Measurements from ENCODE around the gene ADK. TPM values are rescaled to one million over a fixed set of nuclear protein-coding genes. Genes with fewer than 3 reads are reported as not detected.

The ADK gene
- total RNA-seq, 1 experiment from 2014 or later, result 26.8 TPM

GRCh38 chr10:74234569-74234968 is 83.5 kb downstream of the ADK start:
- H3K14ac ChIP-seq (ENCODE audit: insufficient read depth, low read length), result no peak overlapping the region
- no peaks in the 10 kb centered on the region for H3K9me3 ChIP-seq (ENCODE audit: control insufficient read depth, low read depth, low read length)
- H3K4ac ChIP-seq (ENCODE audit: low read depth, low read length), result no peak overlapping the region
- Mint-ChIP-seq H3K27ac (no peak overlapping the region), H3K4me3 (no peak overlapping the region), H3K27me3 (ENCODE audit: low read depth) (no peaks in the 10 kb centered on the region), H3K9me3 (no peaks in the 10 kb centered on the region), H3K4me1 (peaks cover 3% of the 10 kb centered on the region in 2 experiments; a peak in 3 of 4 replicates), H3K36me3 (ENCODE audit: insufficient read depth in 1 of 3, low read depth in 3 of 3) (no peaks in the 10 kb centered on the region)
- no peak overlapping the region for H3K56ac ChIP-seq (ENCODE audit: insufficient read length, low read depth, low read length)
- H2BK120ac ChIP-seq (ENCODE audit: low read depth, low read length, poor library complexity, severe bottlenecking), result no peak overlapping the region
- no peaks in the 10 kb centered on the region for H4K20me1 ChIP-seq (ENCODE audit: control insufficient read depth, insufficient read depth, insufficient read length)
- no peaks in the 10 kb centered on the region for H3K79me1 ChIP-seq (ENCODE audit: insufficient read depth, low read depth, low read length, poor library complexity, severe bottlenecking)
- no peak overlapping the region for H3K9ac ChIP-seq (ENCODE audit: extremely low read depth, insufficient read length, low read length)
- H3K79me2 ChIP-seq (ENCODE audit: insufficient read depth, low read length), result no peaks in the 10 kb centered on the region
- no peak overlapping the region for H2BK12ac ChIP-seq (ENCODE audit: insufficient read length, low read depth, low read length)
- no peak overlapping the region for H3K4me2 ChIP-seq (ENCODE audit: insufficient read depth, insufficient read length, low read length)
- no peak overlapping the region for H2AFZ ChIP-seq (ENCODE audit: low read length)
- H2BK20ac ChIP-seq (ENCODE audit: low read depth, low read length, poor library complexity, severe bottlenecking), result no peak overlapping the region
- H3K4me1 ChIP-seq (ENCODE audit: insufficient read depth, low read length), result no peaks in the 10 kb centered on the region; the same call in 1 of the 2 replicates
- H3K23me2 ChIP-seq (ENCODE audit: insufficient read length, low read depth, low read length, poor library complexity, severe bottlenecking), result no peaks in the 10 kb centered on the region
- no peak overlapping the region for H3K18ac ChIP-seq (ENCODE audit: insufficient read length, low read depth, low read length)
- no peak overlapping the region for H2AK5ac ChIP-seq (ENCODE audit: insufficient read length, low read length)
- H2BK5ac ChIP-seq (ENCODE audit: insufficient read length, low read length), result no peak overlapping the region
- DNase-seq, result no peak
- no peak overlapping the region for H2BK15ac ChIP-seq (ENCODE audit: low read depth, low read length)
- H3T11ph ChIP-seq (ENCODE audit: low read length), result no peak overlapping the region
- H3K23ac ChIP-seq (ENCODE audit: insufficient read length, low read depth, low read length), result no peak overlapping the region
- H3K27me3 ChIP-seq (ENCODE audit: insufficient read depth, low read length), result no peaks in the 10 kb centered on the region
- no CpG with 5 or more reads among the region's 1 CpG for WGBS (ENCODE audit: extremely low coverage, insufficient read length, low lambda C conversion rate)
- H4K5ac ChIP-seq (ENCODE audit: insufficient read length, low read depth, low read length), result no peak overlapping the region
- TF ChIP-seq CTCF (conservative IDR thresholded peaks at IDR 0.05), result peak; percentile 23; the same call in 1 of the 3 replicates
- no peak overlapping the region for H4K91ac ChIP-seq (ENCODE audit: insufficient read length, low read depth, low read length)
- H3K27ac ChIP-seq (ENCODE audit: insufficient read length, low read depth, low read length), result no peak overlapping the region
- H4K8ac ChIP-seq (replicated peaks; ENCODE audit: insufficient read length, low read depth, low read length), result no peak overlapping the region
